ENCODE measurements around the gene HS3ST6. TPM values are rescaled to one million over a fixed set of nuclear protein-coding genes. Genes with fewer than 3 reads are reported as not detected.

Gene HS3ST6
- total RNA-seq, 1 experiment from 2014 or later: not detected

- Histone ChIP-seq H4K20me1 (ENCODE audit: insufficient read depth) (no peaks in the 10 kb centered on the region), H3K9ac (ENCODE audit: low read length) (no peak overlapping the region), H3K9me2 (ENCODE audit: insufficient read depth) (no peaks in the 10 kb centered on the region), H3K27ac (ENCODE audit: low read depth, low read length) (no peak overlapping the region), H3K4me3 (replicated peaks in 1 of 2; ENCODE audit: low read depth in 1 of 2, low read length in 2 of 2) (no peak overlapping the region), H3K9me3 (ENCODE audit: control insufficient read depth in 1 of 2, insufficient read depth in 1 of 2, low read depth in 1 of 2, low read length in 2 of 2) (no peaks in the 10 kb centered on the region), H3K27me3 (ENCODE audit: insufficient read depth, low read length) (no peaks in the 10 kb centered on the region), H3K36me3 (ENCODE audit: control insufficient read depth in 1 of 2, insufficient read depth in 2 of 2, low read length in 2 of 2) (no peaks in the 10 kb centered on the region), H3K79me2 (ENCODE audit: insufficient read depth, low read length) (no peaks in the 10 kb centered on the region), H3K4me1 (ENCODE audit: control insufficient read depth in 1 of 2, insufficient read depth in 2 of 2, low read length in 2 of 2) (no peaks in the 10 kb centered on the region), H2AFZ (ENCODE audit: low read depth, low read length, poor library complexity, severe bottlenecking) (no peak overlapping the region), H3K4me2 (ENCODE audit: low read length) (no peak overlapping the region)
- no peak for DNase-seq (ENCODE audit: low read depth, low spot score)
- ChIA-PET RAD21 (ENCODE audit: low non-redundant PET in 1 of 2, low total read pairs in 2 of 2, uncharacterized antibody in 2 of 2, unreplicated experiment in 2 of 2) (no interaction called here), CTCF (interaction anchor here (1.5 kb wide), 1 partner anchor 51 kb away, joined by 3 read pairs; no protein-coding TSS in a partner anchor), POLR2A (no interaction called here)
- BruUV-seq (replicated peaks): no TSS peak
- ATAC-seq: no peak
- intact Hi-C loops (cut with micrococcal nuclease): no loop called here
- TF ChIP-seq REST (IDR thresholded peaks at IDR 0.05; ENCODE audit: low read depth) (no peak), CEBPB (IDR thresholded peaks at IDR 0.05; ENCODE audit: low read depth) (no peak), EZH2 (IDR thresholded peaks at IDR 0.05) (no peak), ZNF274 (IDR thresholded peaks at IDR 0.05; ENCODE audit: low read depth, low read length) (no peak), SIN3A (IDR thresholded peaks at IDR 0.05; ENCODE audit: low read depth) (no peak), ZBTB33 (IDR thresholded peaks at IDR 0.05; ENCODE audit: extremely low read depth, insufficient replicate concordance, low read length) (no peak), TCF7L2 (IDR thresholded peaks at IDR 0.05; ENCODE audit: borderline replicate concordance, extremely low read depth, insufficient read depth, insufficient read length) (no peak), POLR2A (IDR thresholded peaks at IDR 0.05; ENCODE audit: borderline replicate concordance, extremely low read depth, insufficient read depth, insufficient read length) (no peak), POLR2AphosphoS5 (IDR thresholded peaks at IDR 0.05; ENCODE audit: low read depth, low read length) (no peak), ATF3 (IDR thresholded peaks at IDR 0.05) (no peak), ELF1 (IDR thresholded peaks at IDR 0.05; ENCODE audit: borderline replicate concordance, low read depth) (no peak), SP1 (IDR thresholded peaks at IDR 0.05; ENCODE audit: low read depth) (no peak), MAX (IDR thresholded peaks at IDR 0.05) (no peak), YY1 (IDR thresholded peaks at IDR 0.05; ENCODE audit: extremely low read depth, insufficient replicate concordance, low read depth, low read length) (no peak), EZH2phosphoT487 (IDR thresholded peaks at IDR 0.05; ENCODE audit: borderline replicate concordance) (no peak), ZFX (IDR thresholded peaks at IDR 0.05) (no peak)
These were observed 40.0 kb downstream of the HS3ST6 start for GRCh38 chr16:1878256-1878655.
